HCT116 (cell line): ENCODE measurements around the gene PCAT6.

ENCODE experiments used
- EZH2 ChIP-seq: fragments of 200-600 bp; sonication (generic); IDR thresholded peaks from 2 replicates; pipeline ENCODE4 v1.6.1; 2017; ENCODE audit warnings: antibody characterized with exemption, mixed run types
- YY1 ChIP-seq: IDR thresholded peaks from 2 replicates; pipeline ENCODE4 v1.6.1; 2011; ENCODE audit warnings: low read length, low read depth, moderate library complexity, mild to moderate bottlenecking; ENCODE audit not compliant: insufficient replicate concordance; ENCODE audit errors: extremely low read depth
- TF ChIP-seq, protein P1 (sequence below), 3 experiments: fragments of 200-600 bp in 1 of 3; sonication (generic) in 1 of 3; IDR thresholded peaks in 2 of 3; conservative IDR thresholded peaks in 1 of 3; 2 replicates each; pipeline ENCODE4 v1.5.1; 2012 to 2017; ENCODE audit warnings: low read depth in 2 of 3, low read length in 2 of 3, antibody characterized with exemption in 1 of 3, borderline replicate concordance in 1 of 3, control low read depth in 1 of 3, mild to moderate bottlenecking in 1 of 3, mixed read lengths in 1 of 3, mixed run types in 1 of 3, moderate library complexity in 1 of 3; ENCODE audit not compliant: insufficient read depth in 1 of 3

DNA sequence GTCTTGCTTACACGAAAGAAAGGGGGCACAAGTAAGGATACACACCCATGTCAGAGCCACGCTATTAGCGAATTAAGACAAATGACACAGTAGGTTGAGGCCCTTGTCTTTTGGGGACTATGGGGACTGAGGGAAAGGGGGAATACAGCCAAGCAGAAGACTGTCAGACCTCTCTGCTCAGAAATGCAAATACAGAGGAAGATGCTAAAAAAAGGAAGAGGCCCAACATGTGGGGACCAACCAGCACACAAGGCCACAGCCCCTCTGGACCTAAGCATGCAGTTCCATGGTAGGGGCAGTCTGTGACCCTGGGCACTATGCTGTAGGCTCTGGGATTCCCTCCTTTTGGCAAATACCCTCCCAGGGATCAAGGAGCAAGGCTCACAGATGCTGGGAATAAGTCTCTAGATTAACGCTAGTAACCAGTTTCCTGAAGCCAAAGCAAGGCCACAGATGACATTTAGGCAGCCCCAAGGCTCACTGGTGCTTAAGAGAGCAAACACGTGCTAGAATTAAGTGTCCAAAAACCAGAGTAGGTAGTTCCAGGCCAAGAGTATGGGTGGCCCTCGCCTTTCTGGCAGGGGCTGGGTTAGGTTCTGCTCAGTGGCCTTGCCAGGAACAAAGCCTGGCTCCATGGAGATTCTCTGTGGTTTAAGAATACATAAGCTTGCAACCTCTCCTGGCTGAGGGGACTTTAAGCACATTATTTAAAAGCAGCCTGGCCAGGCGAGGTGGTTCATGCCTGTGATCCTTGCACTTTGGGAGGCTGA lies 40.0 kb downstream of the PCAT6 start:
- TF ChIP-seq, protein P1, sequence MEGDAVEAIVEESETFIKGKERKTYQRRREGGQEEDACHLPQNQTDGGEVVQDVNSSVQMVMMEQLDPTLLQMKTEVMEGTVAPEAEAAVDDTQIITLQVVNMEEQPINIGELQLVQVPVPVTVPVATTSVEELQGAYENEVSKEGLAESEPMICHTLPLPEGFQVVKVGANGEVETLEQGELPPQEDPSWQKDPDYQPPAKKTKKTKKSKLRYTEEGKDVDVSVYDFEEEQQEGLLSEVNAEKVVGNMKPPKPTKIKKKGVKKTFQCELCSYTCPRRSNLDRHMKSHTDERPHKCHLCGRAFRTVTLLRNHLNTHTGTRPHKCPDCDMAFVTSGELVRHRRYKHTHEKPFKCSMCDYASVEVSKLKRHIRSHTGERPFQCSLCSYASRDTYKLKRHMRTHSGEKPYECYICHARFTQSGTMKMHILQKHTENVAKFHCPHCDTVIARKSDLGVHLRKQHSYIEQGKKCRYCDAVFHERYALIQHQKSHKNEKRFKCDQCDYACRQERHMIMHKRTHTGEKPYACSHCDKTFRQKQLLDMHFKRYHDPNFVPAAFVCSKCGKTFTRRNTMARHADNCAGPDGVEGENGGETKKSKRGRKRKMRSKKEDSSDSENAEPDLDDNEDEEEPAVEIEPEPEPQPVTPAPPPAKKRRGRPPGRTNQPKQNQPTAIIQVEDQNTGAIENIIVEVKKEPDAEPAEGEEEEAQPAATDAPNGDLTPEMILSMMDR (IDR thresholded peaks at IDR 0.05 in 2 of 3, conservative IDR thresholded peaks at IDR 0.05 in 1 of 3; ENCODE audit: borderline replicate concordance in 1 of 3, insufficient read depth in 1 of 3, low read depth in 2 of 3, low read length in 2 of 3) = no peak
- TF ChIP-seq YY1 (no peak), EZH2 (no peak)
